Fibroblast of villous mesenchyme (primary cell): ENCODE data around the gene MRPL17. TPM values are rescaled to one million over a fixed set of nuclear protein-coding genes. Genes with fewer than 3 reads are reported as not detected.
A peak's percentile ranks its signal among the peaks of the same experiment; 100 is the strongest.

Source experiments
- DNase-seq: peaks from one replicate; pipeline ENCODE4 v3.0.0-alpha.2; 2010; ENCODE audit warnings: low read depth
- H3K4me3 ChIP-seq: 2 replicates; pipeline ENCODE4 v1.5.1; 2011; ENCODE audit warnings: low read depth, mild to moderate bottlenecking, low read length
- CTCF ChIP-seq: IDR thresholded peaks from 2 replicates; pipeline ENCODE4 v1.5.1; 2012; ENCODE audit warnings: low read depth, mild to moderate bottlenecking, low read length; ENCODE audit not compliant: insufficient read depth
- total RNA-seq: library from RNA; depleted of rRNA; stranded (reverse); fragments of >200 nt; gene quantifications from 2 replicates; pipeline ENCODE4 v1.2.3, GENCODE V29; 2012

The MRPL17 gene
- total RNA-seq, 1 donor, result 70.0 TPM

DNA sequence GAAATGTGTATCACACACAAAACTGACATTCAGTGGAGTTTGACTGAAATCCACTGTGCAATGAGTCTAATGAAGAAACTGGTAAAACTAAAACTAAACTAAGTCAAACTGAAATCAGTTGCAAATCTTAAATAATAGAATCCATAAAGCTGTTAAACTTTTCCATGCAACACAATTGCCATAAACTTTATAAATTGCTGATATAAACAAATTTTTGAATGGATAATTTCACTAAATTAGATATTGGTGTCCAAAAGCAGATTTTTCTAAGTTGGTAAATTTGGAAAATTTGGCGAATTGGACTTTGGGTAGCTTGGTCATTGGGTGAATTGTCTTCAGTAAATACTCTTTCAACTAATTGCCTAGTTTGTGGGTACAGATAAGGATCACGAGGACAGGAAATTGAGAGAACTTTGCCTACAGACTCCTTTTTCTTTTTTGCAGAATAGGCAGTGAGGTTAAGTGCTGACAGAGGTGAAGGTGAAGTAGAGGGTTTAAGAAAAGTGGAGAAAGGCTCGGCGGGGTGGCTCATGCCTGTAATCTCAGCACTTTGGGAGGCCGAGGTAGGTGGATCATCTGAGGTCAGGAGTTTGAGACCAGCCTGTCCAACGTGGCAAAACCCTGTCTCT is 12.8 kb downstream of the MRPL17 start:
- no peak for TF ChIP-seq CTCF
- no peak for DNase-seq
- no peak overlapping the region for H3K4me3 ChIP-seq

GRCh38 chr11:6667733-6668374 is 15.3 kb downstream of the MRPL17 start:
- DNase-seq, result peak; percentile 58
- no peak overlapping the region for H3K4me3 ChIP-seq
- TF ChIP-seq CTCF, result peak; percentile 69

- no peak for DNase-seq
- no peak for TF ChIP-seq CTCF
- H3K4me3 ChIP-seq, result no peak overlapping the region
Observed at GRCh38 chr11:6666302-6667183, 16.6 kb downstream of the MRPL17 start.

DNA sequence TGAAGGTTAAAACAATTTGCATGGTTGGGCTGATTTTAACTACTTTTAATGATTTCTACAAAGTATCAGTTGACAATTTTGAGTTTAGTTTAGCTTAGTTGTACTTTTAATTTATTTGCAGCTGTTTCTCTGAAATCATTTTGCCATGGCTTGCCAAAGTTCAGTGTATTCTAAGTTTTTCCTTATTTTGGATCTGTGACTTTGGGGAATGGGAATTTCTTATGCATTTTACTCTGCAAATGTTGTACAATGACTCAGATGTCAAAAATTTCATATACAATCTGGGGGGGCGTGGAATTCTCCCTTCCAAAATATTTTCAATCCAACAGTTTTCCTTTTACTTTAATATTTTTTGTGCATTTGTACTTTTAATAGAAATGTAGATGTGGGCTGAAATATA is 18.6 kb downstream of the MRPL17 start:
- no peak for DNase-seq
- H3K4me3 ChIP-seq, result no peak overlapping the region
- no peak for TF ChIP-seq CTCF

DNA sequence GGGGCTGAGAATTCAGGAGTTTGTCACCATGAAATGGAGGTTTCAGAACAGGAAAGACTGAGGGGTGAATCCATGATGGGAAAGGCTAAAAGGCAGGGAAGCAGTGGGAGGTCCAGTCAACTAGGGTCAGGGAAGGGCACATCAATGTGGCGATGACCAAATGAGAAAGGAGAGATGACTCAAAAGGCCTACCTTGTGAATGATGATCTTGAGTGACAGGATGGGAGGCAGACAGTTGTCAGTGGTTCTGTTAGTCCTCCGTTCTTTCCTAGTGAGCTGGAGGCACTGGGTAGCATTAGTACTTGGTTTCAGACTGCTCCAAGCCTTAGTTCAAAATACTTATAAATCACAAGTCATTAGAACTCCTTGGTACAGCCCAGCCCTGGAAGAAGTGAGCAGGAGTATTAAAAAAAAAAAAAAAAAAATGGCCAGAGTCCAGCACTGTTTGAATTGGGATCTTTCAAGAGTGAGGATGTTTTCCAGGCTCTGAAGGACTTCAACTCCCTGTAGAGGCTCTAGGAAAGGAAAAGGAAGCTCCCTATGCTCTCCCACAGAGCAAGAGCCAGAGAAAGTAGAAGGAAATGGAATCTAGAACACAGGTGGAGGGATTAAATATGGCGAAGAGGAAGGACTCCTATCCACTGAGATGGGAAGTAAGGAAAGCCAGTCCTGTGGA is 19.2 kb downstream of the MRPL17 start:
- peak; percentile 29 for DNase-seq
- no peak overlapping the region for H3K4me3 ChIP-seq
- TF ChIP-seq CTCF, result no peak

DNA sequence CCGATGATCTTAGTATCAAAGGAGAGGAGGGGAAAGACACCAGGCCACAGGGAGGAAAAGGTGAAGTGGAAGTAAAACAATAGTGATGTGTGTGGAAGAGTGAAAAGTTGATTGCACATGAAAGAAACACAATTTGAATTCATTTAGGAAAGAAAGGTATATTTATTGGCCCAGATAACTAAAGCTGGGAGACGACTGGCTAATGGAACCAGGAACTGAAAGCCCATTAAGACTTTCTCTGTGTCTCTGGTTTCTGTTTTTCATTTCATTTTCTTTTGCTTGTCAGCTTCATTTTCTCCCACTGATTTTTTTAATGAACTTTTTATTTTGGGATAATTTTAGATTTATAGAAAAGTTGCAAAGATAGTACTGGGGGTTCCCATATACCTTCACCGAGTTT is 22.4 kb downstream of the MRPL17 start:
- no peak overlapping the region for H3K4me3 ChIP-seq
- DNase-seq, result no peak
- no peak for TF ChIP-seq CTCF
